ENCODE results near the gene SAMD14.

GRCh38 chr17:50109207-50109606 is 20.8 kb downstream of the SAMD14 start:
- TF ChIP-seq POLR2A (IDR thresholded peaks at IDR 0.05) = no peak
- TF ChIP-seq, protein P1, sequence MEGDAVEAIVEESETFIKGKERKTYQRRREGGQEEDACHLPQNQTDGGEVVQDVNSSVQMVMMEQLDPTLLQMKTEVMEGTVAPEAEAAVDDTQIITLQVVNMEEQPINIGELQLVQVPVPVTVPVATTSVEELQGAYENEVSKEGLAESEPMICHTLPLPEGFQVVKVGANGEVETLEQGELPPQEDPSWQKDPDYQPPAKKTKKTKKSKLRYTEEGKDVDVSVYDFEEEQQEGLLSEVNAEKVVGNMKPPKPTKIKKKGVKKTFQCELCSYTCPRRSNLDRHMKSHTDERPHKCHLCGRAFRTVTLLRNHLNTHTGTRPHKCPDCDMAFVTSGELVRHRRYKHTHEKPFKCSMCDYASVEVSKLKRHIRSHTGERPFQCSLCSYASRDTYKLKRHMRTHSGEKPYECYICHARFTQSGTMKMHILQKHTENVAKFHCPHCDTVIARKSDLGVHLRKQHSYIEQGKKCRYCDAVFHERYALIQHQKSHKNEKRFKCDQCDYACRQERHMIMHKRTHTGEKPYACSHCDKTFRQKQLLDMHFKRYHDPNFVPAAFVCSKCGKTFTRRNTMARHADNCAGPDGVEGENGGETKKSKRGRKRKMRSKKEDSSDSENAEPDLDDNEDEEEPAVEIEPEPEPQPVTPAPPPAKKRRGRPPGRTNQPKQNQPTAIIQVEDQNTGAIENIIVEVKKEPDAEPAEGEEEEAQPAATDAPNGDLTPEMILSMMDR (IDR thresholded peaks at IDR 0.05) = no peak
